Activated B cell treated with CpG ODN at 0.5 μM for 24 hours (primary cell): Measurements from ENCODE around the gene KPRP. TPM values are rescaled to one million over a fixed set of nuclear protein-coding genes. Genes with fewer than 3 reads are reported as not detected.

ENCODE experiments used
- ATAC-seq: fragments of 200-7000 bp; cut with Tn5 transposase; one replicate; pipeline ENCODE4 v1.10.0; 2021; ENCODE audit warnings: low read depth, mild to moderate bottlenecking, moderate library complexity
- CTCF ChIA-PET: fragments of 350-600 bp; sonication (Branson Sonifier 250); formaldehyde crosslinking; loops from one replicate; lab custom pipeline; 2021; ENCODE audit warnings: antibody characterized with exemption; lab: Charles Lee
- POLR2A ChIA-PET: fragments of 350-600 bp; sonication (Branson Sonifier 250); formaldehyde crosslinking; loops from one replicate; lab custom pipeline; 2021; ENCODE audit warnings: antibody characterized with exemption; lab: Charles Lee
- DNase-seq: peaks from one replicate; pipeline ENCODE4 v3.0.0; 2022
- H3K27ac Mint-ChIP-seq: one replicate; pipeline ENCODE4 v1.8.0; 2020; ENCODE audit warnings: mixed read lengths
- H3K27me3 Mint-ChIP-seq: one replicate; pipeline ENCODE4 v1.8.0; 2021; ENCODE audit warnings: mixed read lengths
- H3K36me3 Mint-ChIP-seq: one replicate; pipeline ENCODE4 v1.8.0; 2021; ENCODE audit warnings: low read depth, mixed read lengths
- H3K4me1 Mint-ChIP-seq: one replicate; pipeline ENCODE4 v1.8.0; 2021; ENCODE audit warnings: mixed read lengths
- H3K4me3 Mint-ChIP-seq: one replicate; pipeline ENCODE4 v1.8.0; 2020; ENCODE audit warnings: mild to moderate bottlenecking, mixed read lengths
- H3K9me3 Mint-ChIP-seq: one replicate; pipeline ENCODE4 v1.8.0; 2020; ENCODE audit warnings: mixed read lengths
- CTCF ChIP-seq: fragments of 200-600 bp; IDR thresholded peaks from one replicate; pipeline ENCODE4 v1.8.0; 2022; ENCODE audit warnings: antibody characterized with exemption, mild to moderate bottlenecking
- intact Hi-C: fragments of 100-400 bp; cut with micrococcal nuclease; formaldehyde crosslinking; loops from one replicate; pipeline ENCODE4 v1.15.1; 2024
- total RNA-seq: library from RNA; stranded (reverse); gene quantifications from 2 replicates; pipeline ENCODE4 v1.2.3, GENCODE V29; 2022

KPRP gene
- total RNA-seq, 1 donor from 2014 or later, result not detected

DNA sequence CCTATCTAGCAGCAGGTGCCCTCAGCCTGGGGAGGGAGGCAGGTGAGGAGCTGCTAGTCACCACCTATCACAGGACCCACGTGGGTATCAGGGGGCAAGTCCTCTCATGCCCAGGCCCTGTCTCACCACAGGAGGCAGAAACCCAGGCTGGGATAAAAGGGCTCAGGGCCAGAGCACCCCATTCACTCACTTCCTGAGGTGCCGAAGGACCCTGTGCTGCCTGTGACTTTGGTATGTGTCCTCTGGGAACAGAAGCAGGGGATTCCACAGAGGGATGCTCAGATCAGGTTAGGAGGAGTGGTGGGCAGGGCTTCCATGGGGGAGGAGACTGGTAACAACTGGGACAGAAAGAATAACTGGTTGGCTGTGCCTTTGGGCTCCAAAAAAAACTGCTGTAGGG is 28.3 kb downstream of the KPRP start, which contains the start of gene LCE1E:
LCE1E (plus strand) TSS at position 181 of the 400 bp plus-strand sequence. CDS start 1,043 bp downstream, outside the sequence.
- DNase-seq (no peak), ATAC-seq (no peak)
- no peaks in the 10 kb centered on the region for H3K9me3 Mint-ChIP-seq
- no peak for TF ChIP-seq CTCF
- ChIA-PET POLR2A (no interaction called here), CTCF (no interaction called here)
- H3K4me3 Mint-ChIP-seq, result no peak within 1 kb of the TSS
- no peaks in the 10 kb centered on the region for H3K4me1 Mint-ChIP-seq
- intact Hi-C loops, result no loop called here
- peaks cover 26% of the 10 kb centered on the region for H3K27me3 Mint-ChIP-seq
- no peak within 1 kb of the TSS for H3K27ac Mint-ChIP-seq
- no peaks in the 10 kb centered on the region for H3K36me3 Mint-ChIP-seq

- intact Hi-C loops, result no loop called here
- ATAC-seq (no peak), DNase-seq (no peak)
- Mint-ChIP-seq H3K27me3 (peaks cover 6% of the 10 kb centered on the region), H3K36me3 (no peaks in the 10 kb centered on the region), H3K4me3 (no peak overlapping the region), H3K4me1 (no peaks in the 10 kb centered on the region), H3K9me3 (no peaks in the 10 kb centered on the region), H3K27ac (no peak overlapping the region)
- TF ChIP-seq CTCF, result no peak
- ChIA-PET CTCF (no interaction called here), POLR2A (no interaction called here)
Observed at GRCh38 chr1:152795686-152796085, 37.9 kb downstream of the KPRP start.

- H3K9me3 Mint-ChIP-seq, result no peaks in the 10 kb centered on the region
- no peaks in the 10 kb centered on the region for H3K4me1 Mint-ChIP-seq
- DNase-seq (no peak), ATAC-seq (no peak)
- no peaks in the 10 kb centered on the region for H3K36me3 Mint-ChIP-seq
- peaks cover 6% of the 10 kb centered on the region for H3K27me3 Mint-ChIP-seq
- TF ChIP-seq CTCF, result no peak
- intact Hi-C loops, result no loop called here
- ChIA-PET CTCF (no interaction called here), POLR2A (no interaction called here)
- no peak within 1 kb of the TSS for H3K27ac Mint-ChIP-seq
- H3K4me3 Mint-ChIP-seq, result no peak within 1 kb of the TSS
Observed at GRCh38 chr1:152796421-152796820, 38.6 kb downstream of the KPRP start, which contains the start of gene LCE1D. TSS of gene LCE1D (plus strand) at chr1:152796721. CDS start at chr1:152797795, 1,074 bp downstream.

- no peak for ATAC-seq
- H3K27me3 Mint-ChIP-seq, result peaks cover 10% of the 10 kb centered on the region
- no peak for TF ChIP-seq CTCF
- H3K36me3 Mint-ChIP-seq, result no peaks in the 10 kb centered on the region
- CTCF ChIA-PET, result no interaction called here
- no peaks in the 10 kb centered on the region for H3K4me1 Mint-ChIP-seq
- DNase-seq, result no peak
- H3K9me3 Mint-ChIP-seq, result no peaks in the 10 kb centered on the region
- H3K27ac Mint-ChIP-seq, result no peak overlapping the region
- intact Hi-C loops, result no loop called here
- H3K4me3 Mint-ChIP-seq, result no peak overlapping the region
- POLR2A ChIA-PET, result no interaction called here
Observed at GRCh38 chr1:152801333-152801732, 43.5 kb downstream of the KPRP start.

DNA sequence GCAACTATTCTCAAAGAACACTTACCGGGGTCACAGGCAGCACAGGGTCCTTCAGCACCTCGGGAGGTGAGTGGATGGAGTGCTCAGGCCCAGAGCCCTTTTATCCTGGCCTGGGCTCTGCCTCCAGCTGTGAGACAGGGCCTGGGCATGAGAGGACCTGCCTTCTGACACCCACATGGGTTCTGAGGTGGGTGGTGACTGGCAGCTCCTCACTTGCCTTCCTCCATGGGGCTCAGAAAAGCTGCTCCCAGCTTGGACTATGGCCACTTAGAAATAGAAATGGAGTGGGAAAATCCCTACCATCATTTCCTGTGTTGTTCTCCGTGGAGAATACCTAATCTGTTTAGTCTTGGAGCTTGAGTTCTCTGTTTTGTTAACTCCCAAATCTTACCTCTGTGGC is 48.8 kb downstream of the KPRP start, which contains the start of gene LCE1C:
LCE1C (minus strand) TSS at position 76 of the 400 bp plus-strand sequence. CDS start 1,173 bp downstream, outside the sequence.
- CTCF ChIA-PET, result no interaction called here
- ATAC-seq, result no peak
- H3K27ac Mint-ChIP-seq, result no peak within 1 kb of the TSS
- intact Hi-C loops, result no loop called here
- no peak for TF ChIP-seq CTCF
- POLR2A ChIA-PET, result no interaction called here
- peaks cover 8% of the 10 kb centered on the region for H3K27me3 Mint-ChIP-seq
- peaks cover 4% of the 10 kb centered on the region for H3K9me3 Mint-ChIP-seq
- no peaks in the 10 kb centered on the region for H3K4me1 Mint-ChIP-seq
- H3K36me3 Mint-ChIP-seq, result no peaks in the 10 kb centered on the region
- no peak for DNase-seq
- H3K4me3 Mint-ChIP-seq, result no peak within 1 kb of the TSS
